ENCODE data around the gene UBE2A.

Gene UBE2A

DNA sequence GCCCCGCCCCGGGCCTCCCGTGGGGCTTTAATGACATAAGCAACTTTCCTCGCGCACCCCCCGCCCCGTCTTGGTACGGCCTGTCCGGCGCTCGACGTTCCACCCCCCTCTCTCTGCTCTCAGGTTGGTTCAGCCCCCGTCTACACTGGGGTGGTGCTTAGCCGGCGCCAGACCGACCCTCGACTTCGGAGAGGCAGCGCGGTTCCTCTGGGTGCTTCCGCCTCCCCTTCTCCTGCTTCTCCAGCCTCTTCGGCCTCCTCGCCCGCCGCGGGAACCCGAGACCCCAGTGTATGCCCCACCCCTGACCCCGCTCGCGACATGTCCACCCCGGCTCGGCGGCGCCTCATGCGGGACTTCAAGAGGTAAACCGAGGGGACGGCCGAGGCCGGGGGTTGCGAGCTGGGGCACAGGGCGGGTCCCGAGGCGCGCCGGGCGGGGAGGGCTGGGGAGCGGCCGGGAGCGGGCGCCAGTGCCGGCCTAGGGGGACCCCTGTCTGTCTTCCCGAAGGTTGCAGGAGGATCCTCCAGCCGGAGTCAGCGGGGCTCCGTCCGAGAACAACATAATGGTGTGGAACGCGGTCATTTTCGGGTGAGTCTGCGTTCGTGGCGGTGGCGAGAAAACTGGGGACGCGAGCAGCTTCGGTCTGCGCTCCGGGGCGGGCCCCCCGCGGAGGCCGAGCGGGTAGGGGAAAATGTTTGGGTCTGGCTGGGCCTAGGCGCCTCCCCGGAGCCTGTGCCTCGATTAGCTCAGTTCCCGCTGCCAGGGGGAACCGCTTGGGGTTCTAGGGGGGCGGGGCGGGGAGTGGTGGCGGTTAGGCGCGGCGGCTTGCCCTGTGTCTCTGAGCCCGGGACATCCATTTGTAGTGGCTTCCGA is at the start of gene UBE2A:
TSS of gene UBE2A (plus strand) at position 170 of the 873 bp plus-strand sequence. CDS start at position 319, 149 bp downstream.
- DNase-seq = peak; percentile 92

DNA sequence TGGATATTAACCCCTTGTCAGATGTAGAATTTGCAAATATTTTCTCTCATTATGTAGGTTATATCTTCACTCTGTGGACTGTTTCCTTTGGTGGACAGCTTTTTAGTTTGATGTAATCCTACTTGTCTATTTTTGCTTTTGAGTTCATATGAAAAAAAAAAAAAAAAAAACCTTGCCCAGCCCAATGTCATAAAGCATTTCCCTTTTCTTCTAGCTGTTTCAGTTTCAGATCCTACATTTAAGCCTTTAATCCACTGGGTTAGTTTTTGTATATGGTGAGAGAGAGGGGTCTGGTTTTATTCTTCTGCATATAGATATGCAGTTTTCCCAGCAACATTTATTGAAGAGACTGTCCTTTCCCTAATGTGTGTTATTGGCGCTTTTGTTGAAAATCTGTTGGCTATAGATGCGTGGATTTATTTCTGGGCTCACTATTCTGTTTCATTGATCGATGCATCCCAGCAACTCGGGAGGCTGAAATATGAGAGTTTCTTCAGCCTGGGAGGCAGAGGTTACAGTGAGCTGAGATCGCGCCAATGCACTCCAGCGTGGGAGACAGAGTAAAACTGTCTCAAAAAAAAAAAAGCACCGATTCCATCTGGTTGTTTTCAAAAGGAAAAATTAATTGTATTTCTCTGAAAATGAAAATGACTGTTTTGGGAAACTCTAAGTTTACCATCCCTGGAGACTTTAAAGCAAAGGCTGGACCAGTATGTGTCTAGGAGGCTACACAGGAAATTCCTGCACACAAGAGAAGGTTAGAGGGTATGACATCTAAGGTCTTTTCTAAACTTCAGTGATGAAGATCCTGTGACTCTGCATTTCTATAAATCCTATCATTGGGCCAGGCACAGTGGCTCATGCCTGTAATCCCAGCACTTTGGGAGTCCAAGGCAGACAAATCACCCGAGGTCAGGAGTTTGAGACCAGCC is 44.8 kb upstream of the UBE2A start:
- no peak for DNase-seq

DNA sequence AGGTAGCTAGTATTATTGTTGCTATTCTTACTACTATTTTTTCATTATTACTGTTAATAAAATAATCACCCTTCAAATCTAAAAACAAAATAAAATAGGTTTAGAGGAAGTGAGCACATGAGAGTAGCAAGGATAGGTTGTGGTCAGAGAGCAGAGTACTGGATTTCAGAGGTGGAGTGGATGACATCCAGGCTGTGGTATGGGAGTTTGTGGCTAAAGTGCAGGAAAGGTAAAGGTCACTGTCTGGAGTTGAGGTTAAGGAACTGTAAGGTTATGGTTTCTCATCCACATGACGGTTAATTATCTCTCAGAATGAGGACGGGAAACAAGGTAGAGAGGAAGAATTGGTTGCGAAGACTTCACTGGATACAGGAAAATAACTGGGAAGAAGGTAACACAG is 36.9 kb upstream of the UBE2A start:
- no peak for DNase-seq

DNA sequence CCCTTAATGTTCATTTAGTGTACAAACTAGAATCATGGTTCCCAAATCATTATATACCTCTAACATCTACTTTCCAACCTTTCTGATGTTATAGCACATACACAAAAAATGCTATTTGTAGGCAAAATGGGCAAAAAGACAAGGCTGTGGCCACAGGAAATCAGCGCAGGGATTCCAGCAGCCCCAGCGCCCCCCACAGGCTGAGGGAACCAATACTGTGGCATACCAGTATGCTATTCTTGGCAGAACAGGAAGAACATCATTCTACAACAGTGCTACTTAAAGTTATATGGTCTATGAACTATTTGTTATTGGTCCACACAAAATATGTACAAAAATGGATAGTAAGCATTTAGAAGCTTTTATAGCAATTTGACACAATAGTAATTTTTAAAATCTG is 34.5 kb upstream of the UBE2A start:
- no peak for DNase-seq

DNA sequence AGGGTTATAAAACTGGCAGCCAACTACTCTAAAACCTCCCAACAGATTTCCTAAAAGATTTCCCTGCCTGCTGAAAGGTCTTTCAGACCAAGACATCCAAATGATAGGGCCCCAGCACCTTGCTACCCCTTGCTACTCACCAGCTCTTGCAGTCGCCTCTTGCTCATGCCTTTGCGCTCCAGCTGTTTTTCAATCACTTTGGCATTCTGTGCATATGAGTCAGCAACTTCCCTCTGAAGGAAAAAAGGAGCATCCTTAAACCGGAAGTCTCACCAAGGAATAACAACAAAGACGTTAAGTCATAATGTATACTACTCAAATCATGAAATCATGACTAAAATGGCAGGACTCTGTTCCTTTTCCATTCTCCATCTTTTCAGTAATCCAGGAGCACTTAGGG is 33.2 kb upstream of the UBE2A start:
- DNase-seq = no peak

DNA sequence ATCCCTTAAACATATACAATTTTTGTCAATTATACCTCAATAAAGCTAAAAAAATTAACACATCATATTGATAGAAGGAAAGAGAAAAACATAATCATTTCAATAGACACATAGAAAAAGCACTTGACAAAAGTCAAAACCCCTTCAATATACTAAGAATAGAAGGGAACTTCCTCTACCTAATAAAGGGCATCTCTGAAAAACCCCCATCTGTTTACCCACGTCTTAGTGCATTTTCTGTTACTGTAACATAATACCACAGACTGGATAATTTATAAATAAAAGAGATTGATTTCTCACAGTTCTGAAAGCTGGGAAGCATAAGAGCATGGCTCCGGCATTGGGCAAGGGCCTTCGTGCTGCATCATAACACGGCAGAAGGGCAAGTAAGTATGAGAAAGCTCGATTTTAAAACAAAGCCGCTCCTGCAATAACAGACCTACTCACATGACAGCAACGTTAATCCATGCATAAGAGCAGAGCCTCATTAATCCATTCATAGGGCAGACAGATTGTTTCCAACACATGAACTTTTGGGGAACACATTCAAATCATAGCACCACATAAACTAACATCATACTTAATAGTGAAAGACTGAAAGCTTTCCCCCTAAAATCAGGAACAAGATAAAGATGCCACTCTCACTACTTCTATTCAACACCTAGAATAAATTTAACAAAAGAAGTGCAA is 24.9 kb upstream of the UBE2A start:
- no peak for DNase-seq

DNA sequence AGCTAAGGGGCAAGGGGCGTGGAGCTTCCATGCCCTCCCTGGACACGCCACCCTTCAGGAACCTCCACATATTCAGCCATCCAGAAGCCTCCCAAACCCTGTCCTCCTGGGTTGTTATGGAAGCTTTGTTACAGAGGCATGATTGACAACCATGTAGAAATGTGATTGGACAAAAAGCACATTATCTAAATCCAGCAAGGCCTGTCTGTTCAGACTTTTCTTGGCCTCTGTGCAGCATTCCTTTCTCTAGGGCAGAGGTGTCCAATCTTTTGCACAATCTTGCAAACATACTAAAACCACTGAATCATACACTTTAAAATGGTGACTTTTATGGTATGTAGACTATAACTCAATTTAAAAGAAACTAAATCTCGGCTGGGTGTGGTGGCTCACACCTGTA is 21.9 kb upstream of the UBE2A start:
- DNase-seq = no peak

DNA sequence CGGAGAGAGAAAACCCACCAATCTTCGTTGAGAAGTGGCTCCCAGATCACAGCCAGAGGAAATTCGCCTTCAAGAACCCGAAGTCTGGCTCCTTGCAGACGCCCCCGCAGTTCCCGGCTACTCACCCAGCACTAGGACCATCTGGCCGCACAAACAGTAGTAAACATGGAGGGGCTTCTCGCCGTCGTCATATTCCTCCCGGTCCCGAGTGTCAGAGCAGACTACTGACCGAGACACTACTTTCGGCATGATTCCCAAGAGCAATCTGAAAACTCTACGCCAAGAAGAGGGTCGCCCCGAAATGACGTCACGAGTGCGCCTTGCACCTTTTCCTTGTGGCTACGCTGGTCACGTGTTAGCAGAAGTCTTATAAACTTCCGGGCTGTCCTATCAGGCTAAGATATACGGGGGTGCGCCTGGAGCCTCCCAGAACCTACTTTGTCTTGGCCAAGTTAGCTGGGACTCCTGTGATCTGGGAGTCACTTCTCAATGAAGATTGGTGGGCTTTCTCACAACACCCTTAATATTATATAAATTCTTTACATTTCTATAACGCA is 9.2 kb upstream of the UBE2A start, which contains the start of gene STEEP1:
TSS of gene STEEP1 (minus strand) at position 303 of the 557 bp plus-strand sequence. CDS start at position 249, 54 bp downstream.
- peak; percentile 90 for DNase-seq

DNA sequence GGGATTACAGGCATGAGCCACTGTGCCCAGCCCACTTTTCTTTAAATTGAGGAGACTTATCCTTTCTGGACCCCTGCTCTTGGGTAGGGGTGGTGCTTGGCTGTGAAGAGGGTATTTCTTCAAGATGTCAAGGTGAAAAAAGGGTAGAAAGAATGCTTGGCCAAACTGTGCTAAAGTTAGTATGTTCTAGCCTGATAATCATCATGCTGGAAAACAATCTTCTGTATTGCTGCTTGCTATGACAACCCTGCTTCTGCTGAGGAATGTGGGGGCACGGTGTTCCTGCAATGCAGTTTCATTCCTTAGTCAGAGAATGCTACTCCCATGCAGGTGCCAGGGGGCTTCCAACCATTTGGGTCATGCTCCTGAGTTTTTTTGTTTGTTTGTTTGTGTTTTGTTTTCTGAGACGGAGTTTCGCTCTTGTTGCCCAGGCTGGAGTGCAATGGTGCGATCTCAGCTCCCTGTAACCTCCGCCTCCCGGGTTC is 4.0 kb upstream of the UBE2A start:
- DNase-seq = no peak

DNA sequence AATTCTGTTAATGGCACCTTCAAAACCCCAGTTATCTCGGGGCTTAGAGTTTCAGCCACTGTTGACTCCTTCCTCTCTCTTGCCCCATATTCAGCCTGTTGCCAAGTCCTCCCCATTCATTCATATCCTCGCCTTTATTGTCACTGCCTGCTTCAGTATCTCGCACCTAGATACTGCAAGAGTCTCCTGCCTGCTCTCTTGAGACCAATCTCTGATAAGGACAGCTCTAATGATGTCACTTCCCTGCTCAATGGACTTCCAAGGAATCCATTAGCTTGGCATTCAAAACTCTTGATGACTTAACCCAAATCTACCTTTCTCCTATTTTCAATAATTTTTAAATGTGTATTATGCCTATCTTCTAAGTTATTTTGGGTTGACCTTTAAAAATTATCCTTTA is 1.1 kb upstream of the UBE2A start:
- DNase-seq = no peak

DNA sequence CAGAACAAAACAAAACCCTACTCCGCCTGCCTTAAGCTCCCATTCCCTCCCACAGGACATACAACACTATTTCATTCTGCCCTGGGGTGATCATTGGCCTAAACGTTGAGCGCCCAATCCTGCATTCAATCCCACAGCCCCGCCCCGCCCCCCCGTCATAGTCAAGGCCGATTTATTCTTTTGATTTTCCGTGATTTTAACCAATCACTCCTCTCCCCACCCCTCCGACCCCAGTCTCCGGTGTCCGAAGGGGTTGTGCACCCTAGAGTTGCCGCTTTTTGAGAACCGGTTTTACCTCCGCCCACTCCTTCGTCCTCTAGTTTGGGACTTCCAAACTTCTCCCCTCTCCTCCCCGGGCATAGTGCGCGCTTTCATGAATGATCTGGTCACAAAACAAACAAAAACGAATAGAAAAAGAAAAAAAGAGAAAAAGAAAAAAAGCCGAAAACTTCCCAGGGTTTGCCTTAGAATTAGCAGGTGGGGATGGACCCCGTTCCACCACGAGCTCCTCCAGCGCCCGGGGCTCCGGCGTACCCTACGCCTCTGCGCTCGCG is 446 bp upstream of the UBE2A start:
- DNase-seq = no peak

DNA sequence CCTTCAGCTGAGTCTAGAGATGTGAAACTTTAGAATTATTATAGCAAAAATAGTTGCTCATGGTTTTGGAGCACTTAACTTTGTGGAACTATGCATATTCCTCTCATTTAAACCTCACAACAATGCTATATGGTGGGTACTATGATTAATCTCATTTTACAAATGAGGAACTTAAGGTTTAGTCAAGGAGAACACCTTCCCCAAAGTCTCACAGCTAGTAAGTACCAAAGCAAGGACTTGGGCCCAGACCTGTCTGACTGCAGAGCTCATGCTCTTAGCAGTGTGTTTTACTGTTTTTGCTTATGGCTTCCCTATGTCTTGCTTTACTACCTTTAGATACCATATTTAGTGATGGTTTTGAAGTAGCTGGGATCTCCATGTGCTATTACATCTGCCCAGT is 5.1 kb downstream of the UBE2A start:
- no peak for DNase-seq

DNA sequence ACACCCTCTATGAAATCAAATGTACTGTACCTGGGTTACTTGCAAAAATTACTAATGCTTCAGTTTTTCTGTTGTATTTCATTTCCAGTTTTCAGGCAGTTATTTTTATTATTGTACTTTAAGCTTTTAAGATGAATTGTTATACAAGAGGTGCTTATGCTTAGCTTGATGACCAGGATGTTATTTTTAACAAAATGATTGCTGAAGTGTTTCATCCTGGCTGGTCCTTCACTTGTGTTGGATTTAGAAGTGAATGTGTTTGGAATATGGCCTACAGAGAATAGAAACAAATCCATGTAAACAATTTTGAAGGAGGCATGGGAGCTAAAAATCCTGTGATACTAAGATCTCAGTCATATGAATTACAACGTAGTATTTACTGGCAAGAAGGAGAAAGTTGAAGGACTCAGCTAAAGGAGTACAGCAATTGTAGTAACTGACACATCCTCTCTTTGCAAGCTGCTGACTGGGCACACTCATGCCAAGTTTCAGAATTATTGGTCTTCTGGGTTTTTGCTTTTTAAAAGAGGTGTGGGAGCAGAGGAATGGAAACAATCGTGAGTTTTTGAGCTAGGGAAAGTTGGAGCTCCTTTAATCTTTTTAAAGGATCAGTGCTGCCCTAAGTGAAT is 9.2 kb downstream of the UBE2A start:
- no peak for DNase-seq

DNA sequence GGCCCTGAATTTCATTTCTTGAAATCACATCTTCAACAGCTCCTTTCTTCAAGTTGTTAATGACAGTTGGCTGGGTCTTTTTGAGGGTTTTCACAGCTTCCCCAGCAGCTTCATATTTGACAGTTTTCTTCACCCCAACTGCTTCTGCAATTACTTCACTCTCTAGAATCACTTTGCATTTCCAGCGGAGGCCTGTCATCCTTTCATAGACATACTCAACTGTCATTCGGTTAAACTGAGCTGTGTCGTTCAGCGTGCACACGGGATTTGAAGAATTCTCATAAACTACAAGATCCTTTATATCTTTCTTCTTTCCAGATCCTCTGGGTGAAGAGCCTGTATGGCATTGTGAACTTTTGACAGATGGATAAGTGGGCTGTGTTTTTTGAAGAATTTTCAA is 15.4 kb downstream of the UBE2A start:
- DNase-seq = no peak

DNA sequence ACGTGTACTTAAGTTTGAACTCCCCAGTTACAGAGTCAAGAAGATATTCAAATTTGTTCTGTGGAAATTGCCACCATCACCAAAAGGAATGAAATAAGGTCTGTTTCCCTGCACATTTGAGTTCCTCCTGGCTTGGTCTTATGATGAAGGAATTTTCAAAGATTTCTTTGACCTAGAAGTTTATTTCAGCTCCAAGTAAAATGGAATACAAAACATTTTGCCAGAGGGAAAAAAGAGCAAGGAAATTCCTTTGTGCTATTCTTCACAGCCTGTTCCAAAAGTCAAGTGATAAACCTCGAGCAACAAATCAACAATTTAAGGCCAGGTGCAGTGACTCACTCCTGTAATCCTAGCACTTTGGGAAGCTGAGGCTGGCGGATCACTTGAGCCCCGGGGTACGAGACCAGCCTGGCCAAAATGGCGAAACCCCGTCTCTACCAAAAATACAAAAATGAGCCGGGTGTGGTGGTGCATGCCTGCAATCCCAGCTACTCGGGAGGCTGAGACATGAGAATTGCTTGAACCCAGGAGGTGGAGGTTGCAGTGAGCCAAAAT is 28.4 kb downstream of the UBE2A start:
- DNase-seq = no peak

DNA sequence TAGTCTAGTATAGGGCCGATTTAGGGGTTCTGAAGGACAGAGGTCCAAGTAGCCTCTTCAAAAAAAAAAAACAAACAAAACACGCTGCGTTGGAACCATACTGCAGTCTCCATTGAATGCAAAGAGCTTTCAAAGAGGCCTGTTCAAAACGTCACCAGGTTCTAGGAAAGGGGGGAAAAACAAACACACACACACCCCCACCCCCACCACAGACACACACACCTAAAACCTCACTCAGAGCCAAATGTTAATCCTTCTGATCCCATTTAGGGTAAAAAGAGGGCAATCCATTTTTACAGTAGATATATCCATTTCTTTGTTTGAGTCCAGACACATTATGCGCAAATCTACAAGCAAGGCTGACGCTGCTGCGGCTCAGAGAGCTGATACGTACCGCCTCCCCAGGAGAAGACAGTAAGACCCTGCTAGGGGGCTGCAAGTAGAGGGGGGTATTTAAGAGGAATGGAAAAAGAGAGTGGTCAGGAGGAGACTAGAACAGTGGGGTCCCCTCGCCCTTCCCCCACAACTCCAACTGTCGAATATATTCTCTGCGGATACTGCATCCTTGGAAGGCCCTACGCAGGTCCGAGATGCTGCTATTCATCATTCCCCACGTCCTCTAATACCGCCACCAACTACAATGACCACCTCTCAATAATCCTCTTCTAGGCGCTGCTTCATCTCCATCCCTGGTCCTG is 30.6 kb downstream of the UBE2A start:
- DNase-seq = peak; percentile 31

DNA sequence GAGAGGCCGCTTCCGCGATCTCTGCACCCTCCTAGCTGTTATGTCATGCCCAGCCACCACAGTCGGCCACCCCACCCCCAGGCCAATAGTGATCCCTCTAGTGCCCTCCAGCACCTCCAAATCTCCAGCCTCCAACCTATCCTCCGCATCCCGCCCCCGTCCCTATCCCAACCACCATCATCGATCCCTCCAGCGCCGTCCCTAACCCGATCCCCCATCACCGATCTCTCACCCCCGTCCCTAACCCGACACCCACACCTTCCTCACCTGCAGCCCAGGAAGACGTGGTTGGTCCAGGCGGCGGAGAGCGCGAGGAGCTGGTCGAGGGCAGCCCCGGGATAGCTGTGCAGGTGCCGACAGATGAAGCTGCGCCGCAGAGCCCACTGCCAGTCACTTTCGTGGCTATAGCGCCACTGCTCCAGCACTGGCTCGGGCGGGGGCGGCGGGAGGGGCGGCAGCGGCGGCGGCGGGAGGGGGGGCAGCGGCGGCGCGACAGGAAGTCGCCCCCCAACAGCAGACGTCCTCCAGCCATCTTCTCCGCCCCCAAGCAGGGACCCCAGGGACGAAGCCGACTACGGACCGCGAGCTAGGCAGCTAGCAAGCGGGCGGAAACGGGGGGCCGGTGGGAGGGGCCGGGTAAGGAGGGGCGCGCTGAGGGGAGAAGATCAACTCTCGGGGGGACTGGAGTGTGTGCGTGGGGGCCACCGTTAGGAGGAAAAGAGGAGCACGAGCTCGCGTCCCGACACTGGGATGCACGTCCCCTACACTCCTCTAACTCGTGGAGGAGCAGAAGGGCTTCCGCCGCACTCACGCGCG is 31.3 kb downstream of the UBE2A start:
- DNase-seq = peak; percentile 57

DNA sequence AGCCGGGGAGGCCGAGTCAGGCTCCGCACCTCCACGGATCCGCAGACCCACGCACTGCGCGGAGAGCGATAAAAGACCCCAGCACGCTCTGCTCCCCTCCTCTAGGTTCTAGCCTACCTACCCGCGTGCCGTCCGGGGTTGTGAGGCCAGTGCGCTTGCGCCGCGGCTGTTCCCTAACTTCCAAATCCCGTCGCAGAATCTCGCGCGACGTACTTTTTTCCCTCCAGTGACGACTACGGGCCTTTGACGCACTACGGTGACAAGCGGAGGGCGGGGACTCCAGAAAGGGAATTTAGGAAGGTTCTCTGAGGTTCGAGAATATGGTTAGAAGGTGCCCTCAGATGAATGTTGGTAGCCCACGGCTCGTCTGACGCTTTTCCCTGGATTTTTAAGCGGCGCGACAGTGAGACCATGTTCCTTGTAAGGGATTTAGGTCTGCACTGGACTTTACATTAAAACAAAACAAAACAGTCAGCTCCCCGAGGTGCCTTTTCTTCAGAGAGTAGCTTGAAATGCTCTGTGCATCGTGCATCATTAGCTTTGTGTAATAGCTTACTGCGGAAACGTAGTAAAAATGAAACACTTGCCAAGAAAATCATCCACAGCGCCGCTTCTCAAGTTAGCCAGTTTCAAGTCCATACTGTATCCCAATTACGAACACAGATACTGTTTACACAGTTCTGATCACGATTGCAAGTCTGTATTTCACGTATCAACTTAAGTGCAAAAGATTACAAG is 32.1 kb downstream of the UBE2A start, which contains the start of gene NKRF:
TSS of gene NKRF (minus strand) at position 145 of the 738 bp plus-strand sequence.
- peak; percentile 94 for DNase-seq

DNA sequence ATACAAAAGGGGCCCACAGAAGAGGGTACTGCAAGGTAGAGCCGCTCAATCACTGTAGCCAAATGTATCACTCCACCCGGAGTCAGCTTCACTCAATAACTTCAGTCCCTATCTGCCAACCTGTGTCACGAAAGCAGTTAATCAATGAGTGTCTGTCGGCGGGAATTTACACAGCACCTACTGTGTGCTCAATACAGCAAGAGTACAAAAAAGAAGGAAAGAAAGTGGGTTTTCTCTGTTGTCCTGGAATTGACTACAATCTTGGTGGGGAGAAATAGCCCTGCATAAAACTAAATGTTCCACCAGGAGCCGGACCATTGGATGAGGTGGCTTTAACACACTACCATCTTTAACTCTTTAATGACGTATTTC is 32.6 kb downstream of the UBE2A start:
- no peak for DNase-seq
